ENCODE results near the gene IRS1. TPM values are rescaled to one million over a fixed set of nuclear protein-coding genes. Genes with fewer than 3 reads are reported as not detected.
"Not testable (repeated sequence)": the region's sequence is repeated elsewhere in the genome, so short reads cannot be mapped to it uniquely, and the experiment has no call there.

Gene IRS1
- total and polyA plus RNA-seq, 2 experiments from 2014 or later = 10.9 to 25.6 TPM

- H2AFZ ChIP-seq = peak overlapping the region; percentile 82
- no peaks in the 10 kb centered on the region for H3K36me3 ChIP-seq (replicated peaks; ENCODE audit: insufficient read depth, low read depth)
- peaks cover 22% of the 10 kb centered on the region for H3K79me2 ChIP-seq
- WGBS (ENCODE audit: low lambda C conversion rate, missing lambda C conversion rate) = 12% methylated on average over 26 of the region's 26 CpGs
- TF ChIP-seq CTCF (IDR thresholded peaks at IDR 0.05; ENCODE audit: poor library complexity) = no peak
- no peak for TF ChIP-seq EZH2phosphoT487 (IDR thresholded peaks at IDR 0.05; ENCODE audit: low read depth, severe bottlenecking, unreplicated experiment)
- no peak for TF ChIP-seq EZH2 (IDR thresholded peaks at IDR 0.05; ENCODE audit: borderline replicate concordance)
- H3K4me3 ChIP-seq = peak overlapping the region; percentile 28
- no peaks in the 10 kb centered on the region for H4K20me1 ChIP-seq (ENCODE audit: insufficient read depth, poor library complexity, severe bottlenecking)
- H3K27ac ChIP-seq = peak overlapping the region; percentile 98
- no peaks in the 10 kb centered on the region for H3K27me3 ChIP-seq
- H3K9me3 ChIP-seq (ENCODE audit: low read depth) = no peaks in the 10 kb centered on the region
- DNase-seq (ENCODE audit: low spot score) = peak; percentile 48
- H3K4me2 ChIP-seq = peak overlapping the region; percentile 86
- H3K4me1 ChIP-seq (ENCODE audit: insufficient read depth) = peaks cover 22% of the 10 kb centered on the region
- H3K9me2 ChIP-seq (replicated peaks; ENCODE audit: insufficient read depth) = no peaks in the 10 kb centered on the region
These were observed 35.8 kb upstream of the IRS1 start for GRCh38 chr2:226835420-226835795.

- 93% methylated on average over 18 of the region's 18 CpGs for WGBS (ENCODE audit: low lambda C conversion rate, missing lambda C conversion rate)
- not testable (repeated sequence) for H4K20me1 ChIP-seq (ENCODE audit: insufficient read depth, poor library complexity, severe bottlenecking); H3K9me2 ChIP-seq (replicated peaks; ENCODE audit: insufficient read depth); H3K27ac ChIP-seq; H3K36me3 ChIP-seq (replicated peaks; ENCODE audit: insufficient read depth, low read depth); DNase-seq (ENCODE audit: low spot score); H3K9me3 ChIP-seq (ENCODE audit: low read depth); H3K27me3 ChIP-seq
- H2AFZ ChIP-seq = peak overlapping the region; percentile 82
- H3K79me2 ChIP-seq = peaks cover 22% of the 10 kb centered on the region
- H3K4me1 ChIP-seq (ENCODE audit: insufficient read depth) = peaks cover 22% of the 10 kb centered on the region
- H3K4me3 ChIP-seq = peak overlapping the region; percentile 28
- peak overlapping the region; percentile 86 for H3K4me2 ChIP-seq
These were observed 35.3 kb upstream of the IRS1 start for GRCh38 chr2:226834880-226835279.

- Histone ChIP-seq H3K4me3 (no peak overlapping the region), H4K20me1 (ENCODE audit: insufficient read depth, poor library complexity, severe bottlenecking) (no peaks in the 10 kb centered on the region), H3K4me1 (ENCODE audit: insufficient read depth) (peaks cover 9% of the 10 kb centered on the region), H3K79me2 (peaks cover 4% of the 10 kb centered on the region), H2AFZ (no peak overlapping the region), H3K36me3 (replicated peaks; ENCODE audit: insufficient read depth, low read depth) (no peaks in the 10 kb centered on the region), H3K9me2 (replicated peaks; ENCODE audit: insufficient read depth) (no peaks in the 10 kb centered on the region), H3K4me2 (no peak overlapping the region), H3K27ac (no peak overlapping the region), H3K27me3 (no peaks in the 10 kb centered on the region), H3K9me3 (ENCODE audit: low read depth) (no peaks in the 10 kb centered on the region)
- no peak for DNase-seq (ENCODE audit: low spot score)
- WGBS (ENCODE audit: low lambda C conversion rate, missing lambda C conversion rate) = 98% methylated on average over 1 of the region's 1 CpG
- no peak for TF ChIP-seq CTCF (IDR thresholded peaks at IDR 0.05; ENCODE audit: poor library complexity)
- TF ChIP-seq EZH2phosphoT487 (IDR thresholded peaks at IDR 0.05; ENCODE audit: low read depth, severe bottlenecking, unreplicated experiment) = no peak
- no peak for TF ChIP-seq EZH2 (IDR thresholded peaks at IDR 0.05; ENCODE audit: borderline replicate concordance)
These were observed 32.4 kb upstream of the IRS1 start for GRCh38 chr2:226832061-226832460.

- H3K4me3 ChIP-seq = no peak overlapping the region
- H3K4me1 ChIP-seq (ENCODE audit: insufficient read depth) = peaks cover 5% of the 10 kb centered on the region
- H2AFZ ChIP-seq = no peak overlapping the region
- H3K36me3 ChIP-seq (replicated peaks; ENCODE audit: insufficient read depth, low read depth) = no peaks in the 10 kb centered on the region
- H3K9me3 ChIP-seq (ENCODE audit: low read depth) = no peaks in the 10 kb centered on the region
- H3K27ac ChIP-seq = no peak overlapping the region
- peaks cover 4% of the 10 kb centered on the region for H3K79me2 ChIP-seq
- no peak overlapping the region for H3K4me2 ChIP-seq
- no peak for TF ChIP-seq CTCF (IDR thresholded peaks at IDR 0.05; ENCODE audit: poor library complexity)
- TF ChIP-seq EZH2 (IDR thresholded peaks at IDR 0.05; ENCODE audit: borderline replicate concordance) = no peak
- TF ChIP-seq EZH2phosphoT487 (IDR thresholded peaks at IDR 0.05; ENCODE audit: low read depth, severe bottlenecking, unreplicated experiment) = no peak
- no peaks in the 10 kb centered on the region for H3K9me2 ChIP-seq (replicated peaks; ENCODE audit: insufficient read depth)
- H3K27me3 ChIP-seq = no peaks in the 10 kb centered on the region
- 78% methylated on average over 4 of the region's 4 CpGs for WGBS (ENCODE audit: low lambda C conversion rate, missing lambda C conversion rate)
- no peaks in the 10 kb centered on the region for H4K20me1 ChIP-seq (ENCODE audit: insufficient read depth, poor library complexity, severe bottlenecking)
- no peak for DNase-seq (ENCODE audit: low spot score)
These were observed 31.6 kb upstream of the IRS1 start for GRCh38 chr2:226831266-226831665.

Measured in hepatocyte (in vitro differentiated cells).